HepG2 (cell line): ENCODE measurements around the gene TBCE. TPM values are rescaled to one million over a fixed set of nuclear protein-coding genes. Genes with fewer than 3 reads are reported as not detected.

ENCODE experiments used
- BHLHE40 ChIP-seq: IDR thresholded peaks from 2 replicates; pipeline ENCODE4 v1.6.1; 2011; ENCODE audit warnings: low read length, improper control_type of control experiment
- CBX5 ChIP-seq: sonication (generic); formaldehyde crosslinking; IDR thresholded peaks from 2 replicates; pipeline ENCODE4 v1.4.0; 2020; ENCODE audit warnings: missing genetic modification reagents, borderline replicate concordance
- FOXK1 ChIP-seq: sonication (generic); formaldehyde crosslinking; IDR thresholded peaks from 2 replicates; pipeline ENCODE4 v1.4.0; 2020; ENCODE audit warnings: low read depth, missing genetic modification reagents, borderline replicate concordance
- GATAD1 ChIP-seq: IDR thresholded peaks from 2 replicates; pipeline ENCODE4 v1.6.1; 2016; ENCODE audit warnings: missing genetic modification reagents, missing compliant biosample characterization
- MIER3 ChIP-seq: IDR thresholded peaks from 2 replicates; pipeline ENCODE4 v1.6.1; 2016; ENCODE audit warnings: missing compliant biosample characterization, borderline replicate concordance
- MZF1 ChIP-seq: sonication (generic); formaldehyde crosslinking; IDR thresholded peaks from 2 replicates; pipeline ENCODE4 v1.8.1; 2023; ENCODE audit warnings: mild to moderate bottlenecking, missing genetic modification reagents, borderline replicate concordance
- PITX1 ChIP-seq: sonication (generic); formaldehyde crosslinking; IDR thresholded peaks from 2 replicates; pipeline ENCODE4 v1.5.1; 2020; ENCODE audit warnings: mild to moderate bottlenecking, missing genetic modification reagents
- SALL1 ChIP-seq: sonication (generic); formaldehyde crosslinking; IDR thresholded peaks from 2 replicates; pipeline ENCODE4 v1.8.0; 2022; ENCODE audit warnings: mild to moderate bottlenecking, missing genetic modification reagents
- TBX2 ChIP-seq: sonication (generic); formaldehyde crosslinking; IDR thresholded peaks from 2 replicates; pipeline ENCODE4 v1.5.0; 2020; ENCODE audit warnings: missing genetic modification reagents, mild to moderate bottlenecking, borderline replicate concordance
- TFDP1 ChIP-seq: IDR thresholded peaks from 2 replicates; pipeline ENCODE4 v1.6.1; 2016; ENCODE audit warnings: missing compliant biosample characterization, missing genetic modification reagents, borderline replicate concordance
- UBTF ChIP-seq: sonication (generic); formaldehyde crosslinking; IDR thresholded peaks from 2 replicates; pipeline ENCODE4 v1.4.0; 2020; ENCODE audit warnings: mild to moderate bottlenecking, missing genetic modification reagents
- ZFP82 ChIP-seq: sonication (generic); formaldehyde crosslinking; IDR thresholded peaks from 2 replicates; pipeline ENCODE4 v1.5.1; 2020; ENCODE audit warnings: mild to moderate bottlenecking, missing genetic modification reagents, borderline replicate concordance
- ZNF136 ChIP-seq: sonication (generic); formaldehyde crosslinking; IDR thresholded peaks from 2 replicates; pipeline ENCODE4 v1.8.1; 2022; ENCODE audit warnings: low read depth, mild to moderate bottlenecking, moderate library complexity, missing genetic modification reagents
- ZNF235 ChIP-seq: sonication (generic); formaldehyde crosslinking; IDR thresholded peaks from 2 replicates; pipeline ENCODE4 v1.8.1; 2023; ENCODE audit warnings: mild to moderate bottlenecking, missing genetic modification reagents, borderline replicate concordance
- ZNF468 ChIP-seq: sonication (generic); formaldehyde crosslinking; IDR thresholded peaks from 2 replicates; pipeline ENCODE4 v1.8.0; 2022; ENCODE audit warnings: mild to moderate bottlenecking, moderate library complexity, missing genetic modification reagents
- ZNF724P ChIP-seq: sonication (generic); formaldehyde crosslinking; IDR thresholded peaks from 2 replicates; pipeline ENCODE4 v1.8.0; 2022; ENCODE audit warnings: missing genetic modification reagents, borderline replicate concordance
- ZNF883 ChIP-seq: sonication (generic); formaldehyde crosslinking; IDR thresholded peaks from 2 replicates; pipeline ENCODE4 v1.5.1; 2020; ENCODE audit warnings: mild to moderate bottlenecking, missing genetic modification reagents; ENCODE audit errors: not compliant biosample characterization
- polyA plus RNA-seq, 8 experiments: library from polyadenylated mRNA; depleted of rRNA in 3 of 8; stranded (reverse) in 7 of 8; unstranded in 1 of 8; fragments of >200 nt; fragmentation: Illumina TruSeq in 4 of 8; extraction: Trizol in 4 of 8; gene quantifications; 2 replicates each; pipeline versions ENCODE4 v1.2.1 to v1.2.3, GENCODE V29; 2011 to 2016; ENCODE audit warnings: low read depth in 4 of 8, missing spikeins in 1 of 8, mixed read lengths in 1 of 8; ENCODE audit not compliant: insufficient read depth in 1 of 8
- total RNA-seq, 5 experiments: library from RNA; depleted of rRNA; stranded (reverse); fragments of >200 nt; fragmentation: Illumina TruSeq; extraction: Trizol; gene quantifications; 2 replicates each; pipeline ENCODE4 v1.2.3, GENCODE V29; 2016; ENCODE audit warnings: low read depth in 1 of 5
- TF ChIP-seq, protein P1 (sequence below): sonication (generic); IDR thresholded peaks from 2 replicates; pipeline ENCODE4 v1.6.1; 2016; ENCODE audit warnings: low read depth, borderline replicate concordance
- TF ChIP-seq, protein P2 (sequence below): sonication (generic); formaldehyde crosslinking; conservative IDR thresholded peaks from 2 replicates; pipeline ENCODE4 v1.8.0; 2022; ENCODE audit warnings: mild to moderate bottlenecking, moderate library complexity, missing genetic modification reagents
- TF ChIP-seq, protein P3 (sequence below): sonication (generic); formaldehyde crosslinking; IDR thresholded peaks from 2 replicates; pipeline ENCODE4 v1.4.0; 2020; ENCODE audit warnings: mild to moderate bottlenecking, missing genetic modification reagents

Gene TBCE
- total and polyA plus RNA-seq, 2 of the 13 experiments (the other 11 are each of a cell fraction or from before 2014, with no cell fraction given): 25.6 to 31.1 TPM

DNA sequence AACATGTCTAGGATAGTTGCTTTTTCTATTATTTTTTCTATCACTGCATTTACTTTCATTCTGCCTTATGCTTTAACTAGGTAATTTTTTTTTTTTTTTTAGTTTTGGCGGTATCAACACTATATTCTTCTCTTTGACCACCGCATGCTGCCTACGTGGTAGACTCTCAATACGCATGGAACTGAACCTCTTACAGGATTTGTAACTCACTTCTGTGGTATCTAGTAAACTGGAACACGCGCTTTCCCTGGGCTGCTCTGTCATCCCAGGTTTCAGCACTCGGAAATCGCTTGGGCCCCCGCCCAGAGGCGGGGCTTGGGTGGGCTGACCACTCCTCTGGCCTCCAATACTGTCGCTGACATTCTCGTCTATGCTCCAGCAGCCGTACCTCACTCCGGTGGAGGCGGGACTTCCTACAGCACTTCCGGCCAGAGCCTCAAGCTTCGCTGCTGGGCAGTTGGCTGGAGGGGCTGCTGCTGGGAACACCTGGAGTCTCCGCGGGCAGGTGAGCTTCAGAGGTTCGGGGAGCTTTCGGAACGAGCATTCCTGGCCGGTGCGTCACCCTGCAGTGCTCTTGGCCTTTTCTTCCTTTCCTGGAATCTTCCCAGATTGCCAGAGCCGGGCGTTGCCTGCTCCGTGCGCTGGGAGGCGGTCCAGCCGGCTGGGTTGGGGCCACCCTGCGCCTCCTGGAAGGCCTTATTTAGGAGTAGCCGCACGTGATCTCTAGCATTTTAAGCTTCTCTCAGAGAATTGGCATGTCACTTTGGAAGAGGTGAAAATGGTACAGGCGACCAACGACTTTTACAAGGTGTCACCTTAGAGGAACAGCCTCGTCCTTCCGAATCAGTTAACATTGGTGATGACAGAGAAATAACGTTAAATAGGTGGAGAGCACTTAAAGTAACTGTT, at the start of gene TBCE (continued):
- no peak for TF ChIP-seq TFDP1
- peak; percentile 61; the same call in 1 of the 2 replicates for TF ChIP-seq PITX1
- TF ChIP-seq UBTF (CRISPR knock-in tag): peak; percentile 69
- no peak for TF ChIP-seq ZFP82 (CRISPR knock-in tag)
- TF ChIP-seq, protein P1, sequence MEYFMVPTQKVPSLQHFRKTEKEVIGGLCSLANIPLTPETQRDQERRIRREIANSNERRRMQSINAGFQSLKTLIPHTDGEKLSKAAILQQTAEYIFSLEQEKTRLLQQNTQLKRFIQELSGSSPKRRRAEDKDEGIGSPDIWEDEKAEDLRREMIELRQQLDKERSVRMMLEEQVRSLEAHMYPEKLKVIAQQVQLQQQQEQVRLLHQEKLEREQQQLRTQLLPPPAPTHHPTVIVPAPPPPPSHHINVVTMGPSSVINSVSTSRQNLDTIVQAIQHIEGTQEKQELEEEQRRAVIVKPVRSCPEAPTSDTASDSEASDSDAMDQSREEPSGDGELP: peak; percentile 61; the same call in 1 of the 2 replicates
- TF ChIP-seq, protein P2, sequence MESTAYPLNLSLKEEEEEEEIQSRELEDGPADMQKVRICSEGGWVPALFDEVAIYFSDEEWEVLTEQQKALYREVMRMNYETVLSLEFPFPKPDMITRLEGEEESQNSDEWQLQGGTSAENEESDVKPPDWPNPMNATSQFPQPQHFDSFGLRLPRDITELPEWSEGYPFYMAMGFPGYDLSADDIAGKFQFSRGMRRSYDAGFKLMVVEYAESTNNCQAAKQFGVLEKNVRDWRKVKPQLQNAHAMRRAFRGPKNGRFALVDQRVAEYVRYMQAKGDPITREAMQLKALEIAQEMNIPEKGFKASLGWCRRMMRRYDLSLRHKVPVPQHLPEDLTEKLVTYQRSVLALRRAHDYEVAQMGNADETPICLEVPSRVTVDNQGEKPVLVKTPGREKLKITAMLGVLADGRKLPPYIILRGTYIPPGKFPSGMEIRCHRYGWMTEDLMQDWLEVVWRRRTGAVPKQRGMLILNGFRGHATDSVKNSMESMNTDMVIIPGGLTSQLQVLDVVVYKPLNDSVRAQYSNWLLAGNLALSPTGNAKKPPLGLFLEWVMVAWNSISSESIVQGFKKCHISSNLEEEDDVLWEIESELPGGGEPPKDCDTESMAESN: peak; percentile 56; the same call in 1 of the 2 replicates
- TF ChIP-seq BHLHE40: peak; percentile 70
- TF ChIP-seq TBX2 (CRISPR knock-in tag): peak; percentile 50; the same call in 1 of the 2 replicates
- TF ChIP-seq SALL1 (CRISPR knock-in tag): peak; percentile 74
- 0 out of 2 replicates have a peak, but pooled peaks have one; percentile 43 for TF ChIP-seq CBX5 (CRISPR knock-in tag)
- TF ChIP-seq GATAD1 (CRISPR knock-in tag): peak; percentile 84
- TF ChIP-seq ZNF235: peak; percentile 72; the same call in 1 of the 2 replicates
- TF ChIP-seq ZNF136 (CRISPR knock-in tag): no peak
- TF ChIP-seq FOXK1: peak; percentile 60; the same call in 1 of the 2 replicates
- TF ChIP-seq MZF1 (CRISPR knock-in tag): 0 out of 2 replicates have a peak, but pooled peaks have one; percentile 62
- TF ChIP-seq, protein P3, sequence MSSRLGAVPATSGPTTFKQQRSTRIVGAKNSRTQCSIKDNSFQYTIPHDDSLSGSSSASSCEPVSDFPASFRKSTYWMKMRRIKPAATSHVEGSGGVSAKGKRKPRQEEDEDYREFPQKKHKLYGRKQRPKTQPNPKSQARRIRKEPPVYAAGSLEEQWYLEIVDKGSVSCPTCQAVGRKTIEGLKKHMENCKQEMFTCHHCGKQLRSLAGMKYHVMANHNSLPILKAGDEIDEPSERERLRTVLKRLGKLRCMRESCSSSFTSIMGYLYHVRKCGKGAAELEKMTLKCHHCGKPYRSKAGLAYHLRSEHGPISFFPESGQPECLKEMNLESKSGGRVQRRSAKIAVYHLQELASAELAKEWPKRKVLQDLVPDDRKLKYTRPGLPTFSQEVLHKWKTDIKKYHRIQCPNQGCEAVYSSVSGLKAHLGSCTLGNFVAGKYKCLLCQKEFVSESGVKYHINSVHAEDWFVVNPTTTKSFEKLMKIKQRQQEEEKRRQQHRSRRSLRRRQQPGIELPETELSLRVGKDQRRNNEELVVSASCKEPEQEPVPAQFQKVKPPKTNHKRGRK (CRISPR knock-in tag): peak; percentile 93
- no peak for TF ChIP-seq ZNF468 (CRISPR knock-in tag)
- TF ChIP-seq ZNF724P (CRISPR knock-in tag): no peak
- no peak for TF ChIP-seq ZNF883 (CRISPR knock-in tag)
- TF ChIP-seq MIER3 (CRISPR knock-in tag): no peak
